ENCODE measurements around the gene CDC42SE2. TPM values are rescaled to one million over a fixed set of nuclear protein-coding genes. Genes with fewer than 3 reads are reported as not detected.

Gene CDC42SE2, protein sequence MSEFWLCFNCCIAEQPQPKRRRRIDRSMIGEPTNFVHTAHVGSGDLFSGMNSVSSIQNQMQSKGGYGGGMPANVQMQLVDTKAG
- total RNA-seq = 22.9 and 24.4 TPM in 2 replicates

DNA sequence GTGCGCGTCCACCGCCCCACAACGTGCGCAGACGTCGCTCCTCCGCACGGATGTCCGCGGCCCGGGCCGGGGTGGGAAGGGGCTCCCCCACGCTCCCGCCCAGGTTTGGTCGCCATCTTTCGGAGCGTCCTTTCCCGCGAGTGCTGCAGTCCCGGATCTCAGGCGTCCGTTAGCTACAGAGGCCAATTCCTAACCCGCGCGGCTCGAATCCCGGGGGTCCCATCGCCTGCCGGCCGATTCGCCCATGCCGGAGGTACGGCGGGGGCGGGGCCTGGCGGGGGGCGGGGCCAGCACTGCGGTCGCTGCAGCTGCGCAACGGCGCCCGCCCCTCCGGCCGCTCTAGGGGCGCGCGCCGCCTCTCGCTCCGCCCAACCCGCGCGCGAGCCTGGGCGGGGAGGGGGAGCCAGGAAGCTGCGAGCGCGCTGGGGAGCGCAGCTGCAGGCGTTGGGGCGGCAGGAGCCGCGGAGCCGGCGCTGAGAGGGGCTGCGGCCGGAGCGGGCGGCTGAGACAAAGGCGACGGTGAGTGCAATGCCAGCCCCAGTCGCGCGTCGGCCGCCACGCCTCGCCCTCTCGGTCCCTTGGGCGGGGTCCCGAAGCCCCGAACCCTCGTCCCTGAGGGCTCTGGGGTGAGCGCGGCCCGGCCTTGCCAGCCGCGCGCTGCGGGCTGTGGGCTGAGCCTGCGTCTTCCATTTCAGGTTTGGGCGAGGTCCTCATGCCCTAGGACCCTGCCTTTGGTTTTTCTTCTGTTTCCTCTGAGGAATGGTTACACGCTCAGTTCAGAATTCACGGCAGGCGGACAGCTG, at the start of gene CDC42SE2:
Gene CDC42SE2, plus strand, starts transcription at position 406 of the 803 bp plus-strand sequence. CDS start 95,441 bp downstream, outside the sequence.

Other genes with a start within 250 kb of the CDC42SE2 start
- gene HINT1, start 98.8 kb upstream of the CDC42SE2 start, total RNA-seq = 462 and 486 TPM in 2 replicates
- 4.5 and 4.8 TPM in 2 replicates for gene LYRM7, start 93.1 kb upstream of the CDC42SE2 start, total RNA-seq